Measurements from ENCODE around the gene COMMD7.

The COMMD7 gene

DNA sequence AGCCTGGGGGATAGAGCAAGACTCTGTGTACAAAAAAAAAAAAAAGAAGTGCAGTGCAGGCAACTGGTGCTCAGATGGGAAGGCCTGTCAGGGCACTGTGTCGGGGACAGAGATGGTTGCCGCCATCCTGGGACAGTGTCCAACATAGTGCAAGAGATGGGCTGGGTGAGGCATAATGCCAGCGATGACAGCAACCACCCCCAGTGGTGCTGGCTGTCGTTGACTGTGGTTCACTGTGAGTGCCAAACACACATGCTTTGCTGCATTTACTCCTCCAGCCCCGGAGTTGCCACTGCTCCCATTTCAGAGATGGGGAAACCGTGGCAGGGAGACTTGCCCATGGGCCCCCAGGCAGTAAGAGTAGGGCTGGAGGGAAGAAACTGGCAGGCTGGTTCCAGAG, 64.3 kb downstream of the COMMD7 start:
- DNase-seq (ENCODE audit: low read depth), result no peak
- no peak for TF ChIP-seq CTCF (IDR thresholded peaks at IDR 0.05; ENCODE audit: insufficient read depth, low read depth, low read length, missing control alignments)
- H3K4me3 ChIP-seq (ENCODE audit: low read length), result no peak overlapping the region

DNA sequence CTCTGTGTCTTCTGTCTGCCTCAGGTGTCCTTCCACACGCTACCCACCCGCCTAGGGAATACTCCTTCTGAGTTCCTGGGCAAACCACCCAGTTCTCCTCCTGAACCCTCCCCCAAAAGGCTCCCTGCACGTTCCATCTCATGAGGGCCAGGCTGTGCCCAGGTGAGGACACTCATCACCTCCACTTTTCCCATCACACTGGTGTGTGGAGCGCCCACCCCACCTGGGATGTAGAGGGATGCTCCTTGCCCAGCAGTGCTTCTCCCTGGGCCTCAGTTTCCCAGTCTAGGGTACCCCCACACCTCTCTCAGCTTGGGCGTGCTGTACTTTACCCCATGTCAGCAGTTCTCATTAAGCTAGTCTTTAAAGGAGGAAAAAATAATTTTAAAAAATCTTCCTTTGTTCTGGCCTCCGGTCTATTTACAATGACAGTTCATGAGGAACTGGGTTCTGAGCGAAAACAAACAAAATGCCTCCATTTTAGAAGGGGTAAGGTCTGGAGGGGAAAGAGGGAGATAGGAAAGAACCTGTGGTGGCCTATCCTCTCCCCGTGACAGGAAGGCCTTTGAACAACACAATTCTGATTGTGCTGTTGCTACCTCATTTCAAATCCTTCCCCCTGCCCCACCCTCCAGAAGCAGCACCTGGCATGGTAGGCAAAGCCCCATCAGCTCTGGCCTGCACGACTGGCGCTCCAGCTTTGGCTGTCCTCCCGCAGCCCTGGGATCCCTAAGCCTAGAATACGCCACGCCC, 67.9 kb downstream of the COMMD7 start:
- no peak overlapping the region for H3K4me3 ChIP-seq (ENCODE audit: low read length)
- no peak for DNase-seq (ENCODE audit: low read depth)
- no peak for TF ChIP-seq CTCF (IDR thresholded peaks at IDR 0.05; ENCODE audit: insufficient read depth, low read depth, low read length, missing control alignments)

GRCh38 chr20:32674362-32674789, 68.9 kb downstream of the COMMD7 start:
- peak; percentile 73 for DNase-seq (ENCODE audit: low read depth)
- TF ChIP-seq CTCF (IDR thresholded peaks at IDR 0.05; ENCODE audit: insufficient read depth, low read depth, low read length, missing control alignments), result peak; percentile 87
- no peak overlapping the region for H3K4me3 ChIP-seq (ENCODE audit: low read length)

GRCh38 chr20:32672982-32673851, 70.0 kb downstream of the COMMD7 start:
- no peak for DNase-seq (ENCODE audit: low read depth)
- no peak for TF ChIP-seq CTCF (IDR thresholded peaks at IDR 0.05; ENCODE audit: insufficient read depth, low read depth, low read length, missing control alignments)
- H3K4me3 ChIP-seq (ENCODE audit: low read length), result no peak overlapping the region

GRCh38 chr20:32672394-32672981, 70.8 kb downstream of the COMMD7 start:
- no peak overlapping the region for H3K4me3 ChIP-seq (ENCODE audit: low read length)

More at GRCh38 chr20:32672394-32672981, 70.8 kb downstream of the COMMD7 start:
- no peak for TF ChIP-seq CTCF (IDR thresholded peaks at IDR 0.05; ENCODE audit: insufficient read depth, low read depth, low read length, missing control alignments)
- no peak for DNase-seq (ENCODE audit: low read depth)

Data from epithelial cell of esophagus (primary cell).